Spleen (tissue), 11 donors: ENCODE results near the gene RPTOR. TPM values are rescaled to one million over a fixed set of nuclear protein-coding genes. Genes with fewer than 3 reads are reported as not detected.

Experiments used
- DNase-seq: peaks from one replicate; pipeline ENCODE4 v3.0.0-alpha.2; 2020
- H3K27ac ChIP-seq, 8 donors: fragments of 200-600 bp; sonication (generic) in 7 of 8; 1 replicate in 4 of 8; 2 replicates in 4 of 8; pipeline versions ENCODE4 v1.5.0 to v1.8.0; 2016 to 2021; ENCODE audit warnings: inconsistent platforms in 4 of 8, mild to moderate bottlenecking in 4 of 8, moderate library complexity in 1 of 8
- H3K27me3 ChIP-seq, 7 donors: fragments of 200-600 bp; sonication (generic) in 6 of 7; replicated peaks in 1 of 7; 1 replicate in 4 of 7; 2 replicates in 3 of 7; pipeline versions ENCODE4 v1.5.0 to v1.8.0; 2016 to 2021; ENCODE audit warnings: inconsistent platforms in 3 of 7, mild to moderate bottlenecking in 1 of 7
- H3K36me3 ChIP-seq, 6 donors: fragments of 200-600 bp; sonication (generic) in 5 of 6; 1 replicate in 4 of 6; 2 replicates in 2 of 6; pipeline versions ENCODE4 v1.5.0 to v1.8.0; 2016 to 2021; ENCODE audit warnings: inconsistent platforms in 2 of 6
- H3K4me1 ChIP-seq, 6 donors: fragments of 200-600 bp; sonication (generic) in 5 of 6; 1 replicate in 3 of 6; 2 replicates in 3 of 6; pipeline versions ENCODE4 v1.5.0 to v1.8.0; 2016 to 2021; ENCODE audit warnings: inconsistent platforms in 3 of 6
- H3K4me3 ChIP-seq, 8 donors: fragments of 200-600 bp; sonication (generic) in 7 of 8; 1 replicate in 4 of 8; 2 replicates in 4 of 8; pipeline versions ENCODE4 v1.5.0 to v1.8.0; 2016 to 2021; ENCODE audit warnings: inconsistent platforms in 4 of 8, mild to moderate bottlenecking in 4 of 8, moderate library complexity in 2 of 8
- H3K9me3 ChIP-seq, 8 donors: fragments of 200-600 bp; sonication (generic) in 7 of 8; 1 replicate in 4 of 8; 2 replicates in 4 of 8; pipeline versions ENCODE4 v1.5.0 to v1.8.0; 2016 to 2021; ENCODE audit warnings: inconsistent platforms in 4 of 8
- POLR2A ChIP-seq, 3 donors: fragments of 450-650 bp; IDR thresholded peaks; one replicate each; pipeline ENCODE4 v1.5.1; 2017; ENCODE audit warnings: antibody characterized with exemption in 3 of 3, mild to moderate bottlenecking in 1 of 3
- POLR2AphosphoS5 ChIP-seq, 3 donors: sonication (generic); formaldehyde crosslinking; IDR thresholded peaks; one replicate each; pipeline ENCODE4 v1.5.1; 2017; ENCODE audit warnings: antibody characterized with exemption in 3 of 3
- WGBS, 5 donors: extraction: QIAGEN DNeasy Blood & Tissue Kit in 3 of 5; methylation state at CpG; one replicate each; pipeline versions ENCODE4 v1.1.5 to v1.1.7; 2013 to 2018; 5-methylcytosine and 5-hydroxymethylcytosine counted together
- intact Hi-C: fragments of 100-400 bp; cut with DNase I; formaldehyde crosslinking; loops from one replicate; pipeline ENCODE4 v1.15.0; 2023; ENCODE audit warnings: low total_unique reads
- polyA plus RNA-seq, 3 donors: library from polyadenylated mRNA; stranded (reverse); fragments of 200-250 nt; gene quantifications; one replicate each; pipeline ENCODE4 v1.2.1, GENCODE V29; 2013
- total RNA-seq, 7 donors: library from RNA; depleted of rRNA in 3 of 7; stranded (reverse); fragments of >200 nt in 3 of 7; fragmentation: NEBNext Ultra II Directional in 4 of 7; extraction: Animal tissue kit (Norgen Biotek cat#: 25700) in 4 of 7; gene quantifications; one replicate each; pipeline versions ENCODE4 v1.1.0 to v1.2.1, GENCODE V29; 2016 to 2021
- TF ChIP-seq, protein P1 (sequence below), 11 experiments: fragments of 200-600 bp in 7 of 11; fragments of 450-650 bp in 4 of 11; sonication (generic) in 4 of 11; IDR thresholded peaks in 8 of 11; conservative IDR thresholded peaks in 3 of 11; 1 replicate in 7 of 11; 2 replicates in 4 of 11; pipeline versions ENCODE4 v1.4.0 to v1.8.0; 2016 to 2021; ENCODE audit warnings: antibody characterized with exemption in 11 of 11, inconsistent platforms in 4 of 11, mild to moderate bottlenecking in 1 of 11
- donor health status: healthy with polysubstance abuse.
- donor health status: DM: no; HTN: no; CAD: no; lungs with moderate emphysema.
- donor health status: DM: no; HTN: no; CAD: no.
- donor health status: Bipolar disorder and iron deficiency.
- donor health status: healthy.
- donor health status: DM: no; HTN: no; CAD: no.
- donor health status: DM: yes; HTN: yes; CAD: no.

The RPTOR gene
- total and polyA plus RNA-seq, 10 donors = 3.1 to 61.2 (median 40.7) TPM

DNA sequence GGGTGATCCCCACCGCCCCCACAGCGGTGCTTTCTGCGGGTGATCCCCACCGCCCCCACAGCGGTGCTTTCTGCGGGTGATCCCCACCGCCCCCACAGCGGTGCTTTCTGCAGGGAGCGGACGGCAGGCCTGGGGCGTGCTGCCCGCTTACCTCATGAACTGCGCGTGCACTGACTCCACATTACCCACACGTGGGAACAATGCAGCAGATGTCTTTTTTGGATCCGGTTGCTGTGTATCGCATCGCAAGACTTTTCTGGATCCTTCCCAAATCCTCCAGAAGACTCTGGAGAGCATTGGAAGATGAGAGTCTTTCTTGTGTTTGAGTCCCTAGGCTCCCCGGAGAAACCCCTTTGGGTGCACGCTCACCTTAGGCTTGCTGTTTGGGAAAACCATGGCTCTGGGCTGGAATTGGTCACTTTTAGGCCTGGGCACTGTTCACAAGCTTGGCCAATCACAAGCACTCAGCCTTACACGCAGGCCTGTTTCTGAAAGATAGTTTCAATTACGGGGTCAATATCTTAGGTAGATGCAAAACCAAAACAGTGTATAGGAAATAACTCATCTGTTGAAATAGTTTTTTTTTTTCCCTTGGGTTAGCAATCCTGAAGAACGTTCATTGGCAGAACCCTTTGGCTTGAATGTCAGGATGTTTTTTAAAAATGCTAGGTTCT is 201.8 kb downstream of the RPTOR start:
- TF ChIP-seq POLR2AphosphoS5 (IDR thresholded peaks at IDR 0.05) (no peak), POLR2A (IDR thresholded peaks at IDR 0.05) (no peak)
- TF ChIP-seq, protein P1, sequence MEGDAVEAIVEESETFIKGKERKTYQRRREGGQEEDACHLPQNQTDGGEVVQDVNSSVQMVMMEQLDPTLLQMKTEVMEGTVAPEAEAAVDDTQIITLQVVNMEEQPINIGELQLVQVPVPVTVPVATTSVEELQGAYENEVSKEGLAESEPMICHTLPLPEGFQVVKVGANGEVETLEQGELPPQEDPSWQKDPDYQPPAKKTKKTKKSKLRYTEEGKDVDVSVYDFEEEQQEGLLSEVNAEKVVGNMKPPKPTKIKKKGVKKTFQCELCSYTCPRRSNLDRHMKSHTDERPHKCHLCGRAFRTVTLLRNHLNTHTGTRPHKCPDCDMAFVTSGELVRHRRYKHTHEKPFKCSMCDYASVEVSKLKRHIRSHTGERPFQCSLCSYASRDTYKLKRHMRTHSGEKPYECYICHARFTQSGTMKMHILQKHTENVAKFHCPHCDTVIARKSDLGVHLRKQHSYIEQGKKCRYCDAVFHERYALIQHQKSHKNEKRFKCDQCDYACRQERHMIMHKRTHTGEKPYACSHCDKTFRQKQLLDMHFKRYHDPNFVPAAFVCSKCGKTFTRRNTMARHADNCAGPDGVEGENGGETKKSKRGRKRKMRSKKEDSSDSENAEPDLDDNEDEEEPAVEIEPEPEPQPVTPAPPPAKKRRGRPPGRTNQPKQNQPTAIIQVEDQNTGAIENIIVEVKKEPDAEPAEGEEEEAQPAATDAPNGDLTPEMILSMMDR (IDR thresholded peaks at IDR 0.05 in 8 of 11, conservative IDR thresholded peaks at IDR 0.05 in 3 of 11) = no peak
- WGBS, 5 donors = 80 to 95% (median 92%) methylated on average over 12 to 23 of the region's 23 CpGs
- intact Hi-C loops = no loop called here
- no peaks in the 10 kb centered on the region for H3K27me3 ChIP-seq
- H3K4me1 ChIP-seq = peaks cover 0 to 23% (median 9%) of the 10 kb centered on the region in 6 donors
- no peak overlapping the region for H3K27ac ChIP-seq
- H3K4me3 ChIP-seq = no peak overlapping the region
- H3K9me3 ChIP-seq = no peaks in the 10 kb centered on the region
- H3K36me3 ChIP-seq = peaks cover 0 to 18% (median 0%) of the 10 kb centered on the region in 6 donors
- DNase-seq = no peak

- no peak for DNase-seq
- Histone ChIP-seq H3K36me3 (peaks cover 0 to 10% (median 0%) of the 10 kb centered on the region in 6 donors), H3K4me3 (no peak overlapping the region), H3K27me3 (no peaks in the 10 kb centered on the region), H3K27ac (no peak overlapping the region), H3K9me3 (no peaks in the 10 kb centered on the region), H3K4me1 (peaks cover 0 to 19% (median 9%) of the 10 kb centered on the region in 6 donors)
- TF ChIP-seq POLR2A (IDR thresholded peaks at IDR 0.05) (no peak), POLR2AphosphoS5 (IDR thresholded peaks at IDR 0.05) (no peak)
- TF ChIP-seq, protein P1 (IDR thresholded peaks at IDR 0.05 in 8 of 11, conservative IDR thresholded peaks at IDR 0.05 in 3 of 11) = no peak
- 91 to 99% (median 93%) methylated on average over 8 to 9 of the region's 9 CpGs for WGBS, 5 donors
- intact Hi-C loops = no loop called here
These were observed 202.8 kb downstream of the RPTOR start for GRCh38 chr17:80747469-80747868.

DNA sequence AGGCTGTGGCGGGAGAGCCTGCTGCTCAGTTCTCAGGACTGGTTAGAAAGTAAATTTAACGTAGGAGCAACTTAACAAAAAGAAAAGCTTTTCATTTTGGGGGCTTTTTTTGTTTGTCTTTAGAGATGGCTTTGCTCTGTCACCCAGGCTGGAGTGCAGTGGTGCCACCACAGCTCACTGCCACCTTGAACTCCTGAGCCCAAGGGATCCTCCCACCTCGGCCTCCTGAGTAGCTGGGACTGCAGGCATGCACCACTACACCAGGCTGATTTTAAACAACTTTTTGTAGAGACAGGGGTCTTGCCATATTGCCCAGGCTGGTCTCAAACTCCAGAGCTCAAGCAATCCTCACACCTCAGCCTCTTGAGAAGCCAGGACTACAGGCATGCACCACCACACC is 205.0 kb downstream of the RPTOR start:
- no peak for DNase-seq
- TF ChIP-seq POLR2AphosphoS5 (IDR thresholded peaks at IDR 0.05) = no peak
- TF ChIP-seq, protein P1 (IDR thresholded peaks at IDR 0.05 in 8 of 11, conservative IDR thresholded peaks at IDR 0.05 in 3 of 11) = no peak
- no peak for TF ChIP-seq POLR2A (IDR thresholded peaks at IDR 0.05)
- Histone ChIP-seq H3K36me3 (peaks cover 0 to 11% (median 8%) of the 10 kb centered on the region in 6 donors), H3K27ac (no peak overlapping the region), H3K4me1 (peaks cover 0 to 14% (median 8%) of the 10 kb centered on the region in 6 donors), H3K4me3 (no peak overlapping the region), H3K9me3 (no peaks in the 10 kb centered on the region), H3K27me3 (no peaks in the 10 kb centered on the region)
- 75 to 90% (median 87%) methylated on average over 3 of the region's 3 CpGs for WGBS, 5 donors
- intact Hi-C loops = no loop called here

DNA sequence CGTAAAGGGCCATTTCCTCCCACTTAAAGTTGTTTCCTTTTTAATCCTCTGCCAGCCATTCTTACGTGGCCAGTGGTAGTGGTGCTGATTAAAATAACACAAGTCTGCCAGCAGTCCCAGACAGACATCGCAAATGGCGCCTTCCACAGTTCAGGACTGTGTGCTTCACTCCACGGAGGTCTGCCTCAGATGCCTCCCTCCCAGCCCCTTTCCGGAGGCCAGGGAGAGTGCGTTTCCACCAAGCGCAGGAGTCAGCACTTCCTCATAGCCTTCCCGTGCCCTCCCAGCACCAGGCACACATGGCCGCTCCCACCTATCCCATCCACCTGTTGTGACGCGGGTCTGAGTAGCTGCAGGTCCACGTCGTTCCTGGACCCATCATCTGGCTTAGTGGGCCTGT is 205.6 kb downstream of the RPTOR start:
- H3K4me1 ChIP-seq = peaks cover 0 to 14% (median 8%) of the 10 kb centered on the region in 6 donors
- intact Hi-C loops = no loop called here
- H3K36me3 ChIP-seq = peaks cover 0 to 18% (median 10%) of the 10 kb centered on the region in 6 donors
- no peaks in the 10 kb centered on the region for H3K27me3 ChIP-seq
- no peak for DNase-seq
- WGBS, 5 donors = 33 to 52% (median 35%) methylated on average over 14 of the region's 14 CpGs
- H3K27ac ChIP-seq = no peak overlapping the region
- TF ChIP-seq POLR2A (IDR thresholded peaks at IDR 0.05) = no peak
- peak in 2 of 3 donors; percentile 27 to 29 for TF ChIP-seq POLR2AphosphoS5 (IDR thresholded peaks at IDR 0.05)
- TF ChIP-seq, protein P1 (IDR thresholded peaks at IDR 0.05 in 8 of 11, conservative IDR thresholded peaks at IDR 0.05 in 3 of 11) = no peak
- no peaks in the 10 kb centered on the region for H3K9me3 ChIP-seq
- peak overlapping the region in 1 of 8 donors; percentile 42 for H3K4me3 ChIP-seq
